GM21528 (cell line): ENCODE data around the gene CARHSP1.
"Not testable (repeated sequence)": the region's sequence is repeated elsewhere in the genome, so short reads cannot be mapped to it uniquely, and the experiment has no call there.

Source experiments
- ATAC-seq: cut with Tn5 transposase; IDR thresholded peaks from one replicate; pipeline ENCODE4 v1.9.1; 2021; ENCODE audit warnings: mild to moderate bottlenecking, moderate library complexity; ENCODE audit not compliant: unreplicated experiment, low FRiP score

Gene CARHSP1

GRCh38 chr16:8803733-8804132, 65.1 kb downstream of the CARHSP1 start:
- not testable (repeated sequence) for ATAC-seq
